ENCODE measurements around the gene IFIT1B. TPM values are rescaled to one million over a fixed set of nuclear protein-coding genes. Genes with fewer than 3 reads are reported as not detected.

The IFIT1B gene
- total RNA-seq, 2 donors from 2014 or later, result not detected

DNA sequence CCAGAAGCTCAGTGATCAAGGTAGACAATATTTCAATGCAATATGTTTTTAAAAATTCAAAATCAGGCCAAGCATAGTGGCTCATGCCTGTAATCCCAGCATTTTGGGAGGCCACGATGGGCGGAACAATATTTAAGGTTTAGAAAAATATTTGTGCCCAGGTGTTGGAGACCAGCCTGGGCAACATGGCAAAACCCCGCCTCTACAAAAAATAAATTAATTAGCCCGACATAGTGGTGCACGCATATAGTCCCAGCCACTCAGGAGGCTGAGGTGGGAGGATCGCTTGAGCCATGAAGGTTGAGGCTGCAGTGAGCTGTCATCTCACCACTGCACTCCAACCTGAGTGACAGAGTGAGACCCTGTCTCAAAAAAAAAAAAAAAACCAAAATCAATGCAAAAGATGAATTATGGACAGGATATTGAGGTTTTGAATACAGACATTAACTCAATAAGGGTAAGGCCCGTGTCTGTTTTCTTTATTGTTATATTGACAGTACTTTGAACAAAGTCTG, 35.6 kb downstream of the IFIT1B start:
- H3K36me3 ChIP-seq, result no peaks in the 10 kb centered on the region
- H3K4me1 ChIP-seq (ENCODE audit: control insufficient read depth in 1 of 2, low read depth in 2 of 2), result peaks cover 3 to 29% of the 10 kb centered on the region in 2 donors
- H3K9me3 ChIP-seq, result no peaks in the 10 kb centered on the region
- H3K27me3 ChIP-seq (replicated peaks; ENCODE audit: insufficient read depth), result no peaks in the 10 kb centered on the region
- H3K27ac ChIP-seq, result peak overlapping the region in 1 of 2 donors; percentile 92
- peak overlapping the region; percentile 96 for H3K4me3 ChIP-seq
- TF ChIP-seq, protein P1, sequence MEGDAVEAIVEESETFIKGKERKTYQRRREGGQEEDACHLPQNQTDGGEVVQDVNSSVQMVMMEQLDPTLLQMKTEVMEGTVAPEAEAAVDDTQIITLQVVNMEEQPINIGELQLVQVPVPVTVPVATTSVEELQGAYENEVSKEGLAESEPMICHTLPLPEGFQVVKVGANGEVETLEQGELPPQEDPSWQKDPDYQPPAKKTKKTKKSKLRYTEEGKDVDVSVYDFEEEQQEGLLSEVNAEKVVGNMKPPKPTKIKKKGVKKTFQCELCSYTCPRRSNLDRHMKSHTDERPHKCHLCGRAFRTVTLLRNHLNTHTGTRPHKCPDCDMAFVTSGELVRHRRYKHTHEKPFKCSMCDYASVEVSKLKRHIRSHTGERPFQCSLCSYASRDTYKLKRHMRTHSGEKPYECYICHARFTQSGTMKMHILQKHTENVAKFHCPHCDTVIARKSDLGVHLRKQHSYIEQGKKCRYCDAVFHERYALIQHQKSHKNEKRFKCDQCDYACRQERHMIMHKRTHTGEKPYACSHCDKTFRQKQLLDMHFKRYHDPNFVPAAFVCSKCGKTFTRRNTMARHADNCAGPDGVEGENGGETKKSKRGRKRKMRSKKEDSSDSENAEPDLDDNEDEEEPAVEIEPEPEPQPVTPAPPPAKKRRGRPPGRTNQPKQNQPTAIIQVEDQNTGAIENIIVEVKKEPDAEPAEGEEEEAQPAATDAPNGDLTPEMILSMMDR (IDR thresholded peaks at IDR 0.05), result no peak
- DNase-seq (ENCODE audit: low spot score), result no peak
- no peak for ATAC-seq (ENCODE audit: insufficient number of reproducible peaks, low FRiP score, low read depth)

DNA sequence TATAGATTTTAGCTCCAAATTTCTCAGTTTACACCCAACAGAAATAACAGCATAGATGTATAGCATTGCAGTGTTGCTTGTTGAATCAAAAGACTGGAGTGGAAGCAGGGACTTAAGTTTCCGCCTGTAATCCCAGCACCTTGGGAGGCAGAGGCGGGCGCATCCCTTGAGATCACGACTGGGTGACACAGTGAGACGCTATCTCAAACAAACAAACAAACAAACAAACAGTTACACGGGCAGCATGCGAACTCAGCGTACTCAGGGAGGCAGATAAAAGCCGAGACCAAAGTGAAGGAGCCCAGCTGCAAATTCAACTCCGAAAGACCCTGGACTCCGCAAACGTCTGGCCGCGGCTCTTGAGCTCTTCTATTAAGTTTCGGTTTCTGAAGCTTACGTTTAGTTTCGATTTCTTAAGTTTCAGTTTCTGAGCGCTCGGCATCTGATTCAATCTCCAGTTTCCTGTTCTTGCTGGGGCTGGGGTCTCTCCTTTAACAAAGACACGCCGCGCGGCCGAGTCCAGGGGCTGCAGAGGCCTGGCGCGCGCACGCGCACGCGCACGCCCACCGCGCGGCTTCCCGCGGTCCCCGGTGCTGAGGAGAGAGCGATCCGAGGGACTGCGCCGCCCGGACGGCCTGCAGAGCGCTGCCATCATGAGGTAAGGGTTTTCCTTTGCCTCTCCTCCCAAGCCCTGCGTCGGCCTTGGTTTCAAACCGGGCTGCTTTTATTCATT, 36.5 kb downstream of the IFIT1B start, which contains the start of gene IFIT5:
Gene IFIT5, plus strand, starts transcription at position 423 of the 733 bp plus-strand sequence. Its CDS starts 231 bp downstream, at position 654.
- ATAC-seq (ENCODE audit: insufficient number of reproducible peaks, low FRiP score, low read depth) (peak; percentile 72), DNase-seq (ENCODE audit: low spot score) (no peak)
- peak within 1 kb of the TSS; percentile 92 to 95 for H3K27ac ChIP-seq
- H3K27me3 ChIP-seq (replicated peaks; ENCODE audit: insufficient read depth), result no peaks in the 10 kb centered on the region
- TF ChIP-seq, protein P1 (IDR thresholded peaks at IDR 0.05), result no peak
- peak within 1 kb of the TSS; percentile 96 for H3K4me3 ChIP-seq
- no peaks in the 10 kb centered on the region for H3K36me3 ChIP-seq
- H3K4me1 ChIP-seq (ENCODE audit: control insufficient read depth in 1 of 2, low read depth in 2 of 2), result peaks cover 10 to 38% of the 10 kb centered on the region in 2 donors
- H3K9me3 ChIP-seq, result no peaks in the 10 kb centered on the region

DNA sequence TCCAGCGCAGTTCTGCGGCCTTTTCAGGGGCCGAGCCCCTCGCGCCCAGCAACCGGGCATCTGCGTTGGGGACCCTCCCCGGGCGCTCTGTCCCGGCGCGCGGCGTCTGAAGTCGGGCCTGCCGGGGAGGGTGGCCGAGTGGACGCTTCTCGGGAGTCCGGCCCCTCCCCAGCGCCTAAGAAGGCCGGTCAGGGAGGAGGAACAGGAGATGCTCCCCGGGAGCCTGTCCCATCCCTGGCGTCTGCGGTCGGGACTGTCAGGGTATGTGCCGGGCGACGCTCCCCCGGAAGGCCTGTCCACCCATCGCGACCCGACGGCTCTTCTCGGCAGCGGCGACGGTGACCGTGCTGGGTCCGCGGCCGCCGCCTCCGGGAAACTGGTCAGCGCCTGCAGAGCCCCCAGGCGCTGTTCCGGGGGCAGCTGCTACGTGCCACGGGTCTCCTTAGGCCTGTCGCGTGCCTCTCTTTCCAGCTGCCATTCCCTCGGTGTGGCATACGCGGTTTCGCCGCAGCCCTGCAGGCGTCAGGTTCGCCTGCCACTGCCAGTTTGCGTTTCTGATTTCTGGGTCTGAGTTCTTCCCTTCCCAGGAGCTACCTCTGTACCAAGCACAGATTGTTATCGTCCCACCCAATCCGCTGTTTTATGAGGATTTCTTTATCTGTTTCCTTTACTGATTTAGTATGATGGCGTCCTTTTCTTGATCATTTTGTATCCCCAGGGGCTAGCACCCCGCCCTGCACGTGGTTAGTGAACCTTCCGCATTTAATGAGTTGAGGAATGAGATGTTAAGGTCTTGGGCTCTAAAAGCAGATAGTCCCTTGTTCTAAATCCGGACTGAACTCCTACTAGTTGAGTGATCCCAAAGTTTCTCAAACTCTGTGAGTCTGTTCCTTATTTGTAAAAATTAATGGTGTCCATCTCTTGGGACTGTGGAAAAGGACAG, 37.3 kb downstream of the IFIT1B start:
- ATAC-seq (ENCODE audit: insufficient number of reproducible peaks, low FRiP score, low read depth) (peak; percentile 22), DNase-seq (ENCODE audit: low spot score) (no peak)
- Histone ChIP-seq H3K27ac (peak overlapping the region; percentile 92 to 95), H3K4me3 (peak overlapping the region; percentile 96), H3K36me3 (no peaks in the 10 kb centered on the region), H3K4me1 (ENCODE audit: control insufficient read depth in 1 of 2, low read depth in 2 of 2) (peaks cover 13 to 41% of the 10 kb centered on the region in 2 donors), H3K27me3 (replicated peaks; ENCODE audit: insufficient read depth) (no peaks in the 10 kb centered on the region), H3K9me3 (no peaks in the 10 kb centered on the region)
- TF ChIP-seq, protein P1 (IDR thresholded peaks at IDR 0.05), result no peak

DNA sequence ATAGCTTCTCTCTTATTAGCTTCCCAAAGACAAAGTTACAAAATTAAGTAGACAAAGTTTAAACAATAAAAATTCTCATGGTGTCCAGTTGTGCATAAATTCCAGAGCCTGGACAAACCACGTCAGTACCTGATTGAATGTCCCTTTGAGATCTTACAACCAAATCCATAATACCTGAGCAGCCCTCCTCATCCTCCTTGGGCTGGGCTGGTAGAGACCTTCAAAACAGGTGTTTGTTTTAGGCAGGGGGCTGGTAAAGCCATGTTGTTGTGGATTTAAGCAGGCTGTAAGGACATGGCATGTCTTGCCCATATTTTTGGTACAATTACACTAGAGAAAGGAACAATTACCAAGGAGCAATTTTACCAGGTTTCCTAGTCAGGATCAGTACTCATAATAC, 38.6 kb downstream of the IFIT1B start:
- Histone ChIP-seq H3K27ac (no peak overlapping the region), H3K4me3 (no peak overlapping the region), H3K36me3 (peaks cover 4% of the 10 kb centered on the region), H3K4me1 (ENCODE audit: control insufficient read depth in 1 of 2, low read depth in 2 of 2) (peaks cover 13 to 41% of the 10 kb centered on the region in 2 donors), H3K9me3 (no peaks in the 10 kb centered on the region), H3K27me3 (replicated peaks; ENCODE audit: insufficient read depth) (no peaks in the 10 kb centered on the region)
- DNase-seq (ENCODE audit: low spot score) (no peak), ATAC-seq (ENCODE audit: insufficient number of reproducible peaks, low FRiP score, low read depth) (no peak)
- TF ChIP-seq, protein P1 (IDR thresholded peaks at IDR 0.05), result no peak

DNA sequence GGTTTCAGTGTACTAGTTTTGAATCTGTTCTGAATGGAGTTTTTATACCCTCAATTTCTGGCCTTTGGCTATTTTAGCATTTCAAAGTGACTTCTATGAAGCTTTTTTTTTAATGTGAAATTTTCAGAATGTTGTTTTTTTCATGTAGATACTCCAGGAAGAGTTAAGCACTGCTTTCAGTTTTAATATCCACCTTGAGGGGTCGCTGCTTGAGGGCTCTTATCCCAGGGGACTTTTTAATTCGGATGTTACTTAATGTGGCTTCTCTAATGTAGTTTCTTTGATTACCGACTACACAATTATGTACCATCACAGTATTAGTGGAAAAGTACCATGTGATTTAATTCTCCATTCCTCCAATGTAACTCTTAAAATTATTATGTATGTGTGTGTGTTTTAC, 41.7 kb downstream of the IFIT1B start:
- Histone ChIP-seq H3K27ac (no peak overlapping the region), H3K36me3 (peaks cover 4% of the 10 kb centered on the region), H3K9me3 (no peaks in the 10 kb centered on the region), H3K4me3 (no peak overlapping the region), H3K27me3 (replicated peaks; ENCODE audit: insufficient read depth) (no peaks in the 10 kb centered on the region), H3K4me1 (ENCODE audit: control insufficient read depth in 1 of 2, low read depth in 2 of 2) (peaks cover 13 to 33% of the 10 kb centered on the region in 2 donors)
- TF ChIP-seq, protein P1 (IDR thresholded peaks at IDR 0.05), result no peak
- DNase-seq (ENCODE audit: low spot score) (no peak), ATAC-seq (ENCODE audit: insufficient number of reproducible peaks, low FRiP score, low read depth) (no peak)

Data from thoracic aorta (tissue), 2 donors.